ENCODE results near the gene CELF5. TPM values are rescaled to one million over a fixed set of nuclear protein-coding genes. Genes with fewer than 3 reads are reported as not detected.

Gene CELF5
- total and polyA plus RNA-seq, 9 donors, result 0.09 to 1.6 (median 0.69) TPM

- Histone ChIP-seq H3K27ac (ENCODE audit: low read length) (no peak overlapping the region), H3K36me3 (ENCODE audit: control insufficient read depth, insufficient read depth, low read length) (no peaks in the 10 kb centered on the region), H3K9me3 (replicated peaks; ENCODE audit: control insufficient read depth, low read depth, low read length) (no peaks in the 10 kb centered on the region), H3K4me3 (ENCODE audit: low read length) (no peak overlapping the region), H3K27me3 (ENCODE audit: control insufficient read depth, insufficient read depth, low read length) (no peaks in the 10 kb centered on the region), H3K4me1 (ENCODE audit: control insufficient read depth, insufficient read depth, low read length) (no peaks in the 10 kb centered on the region)
- 44% methylated on average over 19 of the region's 23 CpGs for WGBS (ENCODE audit: insufficient coverage)
- DNase-seq, result peak; percentile 71
Measured at GRCh38 chr19:3243819-3244700, 19.6 kb downstream of the CELF5 start.

GRCh38 chr19:3245050-3245449 lies 20.6 kb downstream of the CELF5 start:
- Histone ChIP-seq H3K4me1 (ENCODE audit: control insufficient read depth, insufficient read depth, low read length) (no peaks in the 10 kb centered on the region), H3K27me3 (ENCODE audit: control insufficient read depth, insufficient read depth, low read length) (no peaks in the 10 kb centered on the region), H3K9me3 (replicated peaks; ENCODE audit: control insufficient read depth, low read depth, low read length) (no peaks in the 10 kb centered on the region), H3K27ac (ENCODE audit: low read length) (no peak overlapping the region), H3K36me3 (ENCODE audit: control insufficient read depth, insufficient read depth, low read length) (no peaks in the 10 kb centered on the region), H3K4me3 (ENCODE audit: low read length) (no peak overlapping the region)
- WGBS (ENCODE audit: insufficient coverage), result 91% methylated on average over 4 of the region's 9 CpGs
- no peak for DNase-seq

DNA sequence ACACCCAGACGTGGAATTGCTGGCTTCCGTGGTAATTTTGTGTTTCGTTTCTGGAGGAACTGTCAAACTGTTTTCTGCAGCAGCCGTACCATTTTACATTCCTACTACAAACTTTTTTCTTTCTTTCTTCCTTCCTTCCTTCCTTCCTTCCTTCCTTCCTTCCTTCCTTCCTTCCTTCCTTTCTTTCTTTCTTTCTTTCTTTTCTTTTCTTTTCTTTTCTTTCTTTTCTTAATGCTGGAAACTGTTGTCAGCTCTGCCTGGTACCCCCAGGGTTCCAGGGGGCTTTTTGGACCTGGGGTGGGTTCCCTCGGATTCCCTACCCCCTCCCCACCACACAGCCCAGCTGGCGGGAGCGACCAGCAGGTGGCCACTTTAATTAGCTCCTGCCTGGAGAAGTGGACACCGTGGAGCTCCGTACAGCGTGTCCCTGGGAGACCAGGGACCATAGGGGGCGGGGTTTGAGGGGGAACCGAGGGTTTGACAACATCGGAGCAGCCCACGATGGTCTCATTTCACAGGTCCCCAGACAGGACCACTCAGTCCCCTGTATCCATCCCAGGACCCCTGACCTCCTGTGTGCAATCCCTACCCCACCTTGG lies 24.4 kb downstream of the CELF5 start:
- 51% methylated on average over 9 of the region's 14 CpGs for WGBS (ENCODE audit: insufficient coverage)

GRCh38 chr19:3249408-3249807 lies 24.9 kb downstream of the CELF5 start:
- H3K27me3 ChIP-seq (ENCODE audit: control insufficient read depth, insufficient read depth, low read length), result no peaks in the 10 kb centered on the region
- H3K4me3 ChIP-seq (ENCODE audit: low read length), result no peak overlapping the region
- H3K9me3 ChIP-seq (replicated peaks; ENCODE audit: control insufficient read depth, low read depth, low read length), result no peaks in the 10 kb centered on the region
- H3K36me3 ChIP-seq (ENCODE audit: control insufficient read depth, insufficient read depth, low read length), result no peaks in the 10 kb centered on the region
- no peak for DNase-seq
- 74% methylated on average over 9 of the region's 10 CpGs for WGBS (ENCODE audit: insufficient coverage)
- H3K4me1 ChIP-seq (ENCODE audit: control insufficient read depth, insufficient read depth, low read length), result no peaks in the 10 kb centered on the region
- H3K27ac ChIP-seq (ENCODE audit: low read length), result no peak overlapping the region

More for the DNA sequence above, 24.4 kb downstream of the CELF5 start:
- H3K27ac ChIP-seq (ENCODE audit: low read length), result no peak overlapping the region
- H3K9me3 ChIP-seq (replicated peaks; ENCODE audit: control insufficient read depth, low read depth, low read length), result no peaks in the 10 kb centered on the region
- no peak for DNase-seq
- no peaks in the 10 kb centered on the region for H3K4me1 ChIP-seq (ENCODE audit: control insufficient read depth, insufficient read depth, low read length)
- no peak overlapping the region for H3K4me3 ChIP-seq (ENCODE audit: low read length)
- H3K36me3 ChIP-seq (ENCODE audit: control insufficient read depth, insufficient read depth, low read length), result no peaks in the 10 kb centered on the region
- no peaks in the 10 kb centered on the region for H3K27me3 ChIP-seq (ENCODE audit: control insufficient read depth, insufficient read depth, low read length)

DNA sequence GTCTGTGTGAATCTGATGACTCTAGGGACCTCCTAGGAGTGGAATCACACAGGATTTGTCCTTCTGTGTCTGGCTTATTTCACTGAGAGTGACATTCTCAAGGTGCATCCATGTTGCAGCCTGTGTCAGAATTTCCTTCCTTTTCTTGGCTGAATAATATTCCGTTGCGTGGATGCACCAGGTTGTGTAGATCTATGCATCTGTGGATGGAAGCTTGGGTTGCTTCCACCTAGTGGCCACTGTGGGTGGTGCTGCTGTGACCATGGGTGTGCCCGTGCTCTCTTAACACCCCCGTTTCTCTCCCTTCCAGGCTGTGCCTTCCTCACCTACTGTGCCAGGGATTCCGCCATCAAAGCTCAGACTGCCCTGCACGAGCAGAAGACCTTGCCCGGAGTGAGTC lies 26.2 kb downstream of the CELF5 start:
- Histone ChIP-seq H3K4me1 (ENCODE audit: control insufficient read depth, insufficient read depth, low read length) (no peaks in the 10 kb centered on the region), H3K4me3 (ENCODE audit: low read length) (no peak overlapping the region), H3K9me3 (replicated peaks; ENCODE audit: control insufficient read depth, low read depth, low read length) (no peaks in the 10 kb centered on the region), H3K27me3 (ENCODE audit: control insufficient read depth, insufficient read depth, low read length) (no peaks in the 10 kb centered on the region), H3K27ac (ENCODE audit: low read length) (no peak overlapping the region), H3K36me3 (ENCODE audit: control insufficient read depth, insufficient read depth, low read length) (no peaks in the 10 kb centered on the region)
- WGBS (ENCODE audit: insufficient coverage), result 87% methylated on average over 3 of the region's 7 CpGs
- DNase-seq, result no peak

DNA sequence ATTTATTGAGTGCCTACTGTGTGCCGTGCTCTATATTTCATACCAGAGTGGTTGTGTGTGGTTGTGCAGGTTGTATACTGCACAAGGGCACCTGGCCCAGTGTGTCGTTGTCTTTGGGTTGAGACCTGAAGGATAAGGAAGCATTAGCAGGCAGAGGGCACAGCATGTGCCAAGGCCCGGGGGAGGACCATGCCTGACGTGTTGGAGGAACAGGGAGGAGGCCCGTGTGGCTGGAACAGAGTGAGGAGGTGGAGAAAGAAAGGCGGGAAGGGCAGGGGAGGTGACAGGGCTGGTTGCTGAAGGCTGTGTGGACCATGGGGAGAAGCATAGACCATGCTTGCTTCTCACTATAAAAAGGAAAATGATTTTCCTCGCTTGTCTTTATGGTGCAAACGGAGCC lies 26.8 kb downstream of the CELF5 start:
- Histone ChIP-seq H3K9me3 (replicated peaks; ENCODE audit: control insufficient read depth, low read depth, low read length) (no peaks in the 10 kb centered on the region), H3K4me1 (ENCODE audit: control insufficient read depth, insufficient read depth, low read length) (no peaks in the 10 kb centered on the region), H3K36me3 (ENCODE audit: control insufficient read depth, insufficient read depth, low read length) (no peaks in the 10 kb centered on the region), H3K27ac (ENCODE audit: low read length) (no peak overlapping the region), H3K27me3 (ENCODE audit: control insufficient read depth, insufficient read depth, low read length) (no peaks in the 10 kb centered on the region), H3K4me3 (ENCODE audit: low read length) (no peak overlapping the region)
- DNase-seq, result no peak
- 82% methylated on average over 6 of the region's 8 CpGs for WGBS (ENCODE audit: insufficient coverage)

DNA sequence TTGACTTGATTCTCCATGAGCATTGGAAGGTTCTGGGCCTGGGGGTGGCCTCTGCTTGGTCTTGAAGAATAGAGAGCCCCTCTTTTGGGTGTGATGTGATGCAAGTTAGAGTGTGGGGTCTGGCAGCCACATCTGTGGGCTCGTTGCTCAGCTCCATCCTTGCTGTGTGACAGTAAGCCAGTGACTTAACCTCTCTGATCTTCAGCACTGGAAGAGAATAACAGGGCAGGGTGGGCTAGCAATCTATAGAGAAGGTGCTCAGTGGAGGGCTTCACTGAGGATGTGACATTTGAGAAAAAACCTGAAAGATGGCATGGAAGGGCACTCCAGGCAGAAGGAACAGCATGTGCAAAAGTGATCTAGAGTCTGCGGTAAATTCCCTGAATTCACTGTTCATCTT lies 28.2 kb downstream of the CELF5 start:
- no peaks in the 10 kb centered on the region for H3K4me1 ChIP-seq (ENCODE audit: control insufficient read depth, insufficient read depth, low read length)
- H3K4me3 ChIP-seq (ENCODE audit: low read length), result no peak overlapping the region
- no peaks in the 10 kb centered on the region for H3K27me3 ChIP-seq (ENCODE audit: control insufficient read depth, insufficient read depth, low read length)
- H3K36me3 ChIP-seq (ENCODE audit: control insufficient read depth, insufficient read depth, low read length), result no peaks in the 10 kb centered on the region
- no peaks in the 10 kb centered on the region for H3K9me3 ChIP-seq (replicated peaks; ENCODE audit: control insufficient read depth, low read depth, low read length)
- 80% methylated on average over 1 of the region's 2 CpGs for WGBS (ENCODE audit: insufficient coverage)
- no peak for DNase-seq
- no peak overlapping the region for H3K27ac ChIP-seq (ENCODE audit: low read length)

- Histone ChIP-seq H3K36me3 (ENCODE audit: control insufficient read depth, insufficient read depth, low read length) (no peaks in the 10 kb centered on the region), H3K9me3 (replicated peaks; ENCODE audit: control insufficient read depth, low read depth, low read length) (no peaks in the 10 kb centered on the region), H3K4me3 (ENCODE audit: low read length) (no peak overlapping the region), H3K27me3 (ENCODE audit: control insufficient read depth, insufficient read depth, low read length) (no peaks in the 10 kb centered on the region), H3K4me1 (ENCODE audit: control insufficient read depth, insufficient read depth, low read length) (no peaks in the 10 kb centered on the region), H3K27ac (ENCODE audit: low read length) (no peak overlapping the region)
- no peak for DNase-seq
- 20% methylated on average over 1 of the region's 3 CpGs for WGBS (ENCODE audit: insufficient coverage)
Measured at GRCh38 chr19:3253270-3253669, 28.8 kb downstream of the CELF5 start.

DNA sequence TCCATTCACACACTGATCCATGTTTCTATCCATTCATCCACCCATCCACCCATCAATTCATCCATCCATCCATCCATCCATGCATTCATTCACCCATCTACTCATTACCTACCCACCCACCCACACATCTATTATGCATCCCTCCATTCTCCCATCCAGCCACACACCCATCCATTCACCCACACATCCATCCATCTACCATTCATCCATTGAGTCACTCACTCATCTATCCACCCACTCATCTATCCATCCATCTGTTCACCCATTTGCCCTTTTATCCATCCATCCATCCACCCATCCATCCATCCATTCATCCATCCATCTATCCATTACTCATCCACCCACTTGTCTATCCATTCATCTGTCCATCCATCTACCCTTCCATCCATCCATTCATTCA lies 30.1 kb downstream of the CELF5 start:
- no peaks in the 10 kb centered on the region for H3K4me1 ChIP-seq (ENCODE audit: control insufficient read depth, insufficient read depth, low read length)
- no peaks in the 10 kb centered on the region for H3K36me3 ChIP-seq (ENCODE audit: control insufficient read depth, insufficient read depth, low read length)
- H3K27ac ChIP-seq (ENCODE audit: low read length), result no peak overlapping the region
- H3K9me3 ChIP-seq (replicated peaks; ENCODE audit: control insufficient read depth, low read depth, low read length), result no peaks in the 10 kb centered on the region
- no peak for DNase-seq
- no peak overlapping the region for H3K4me3 ChIP-seq (ENCODE audit: low read length)
- no peaks in the 10 kb centered on the region for H3K27me3 ChIP-seq (ENCODE audit: control insufficient read depth, insufficient read depth, low read length)

DNA sequence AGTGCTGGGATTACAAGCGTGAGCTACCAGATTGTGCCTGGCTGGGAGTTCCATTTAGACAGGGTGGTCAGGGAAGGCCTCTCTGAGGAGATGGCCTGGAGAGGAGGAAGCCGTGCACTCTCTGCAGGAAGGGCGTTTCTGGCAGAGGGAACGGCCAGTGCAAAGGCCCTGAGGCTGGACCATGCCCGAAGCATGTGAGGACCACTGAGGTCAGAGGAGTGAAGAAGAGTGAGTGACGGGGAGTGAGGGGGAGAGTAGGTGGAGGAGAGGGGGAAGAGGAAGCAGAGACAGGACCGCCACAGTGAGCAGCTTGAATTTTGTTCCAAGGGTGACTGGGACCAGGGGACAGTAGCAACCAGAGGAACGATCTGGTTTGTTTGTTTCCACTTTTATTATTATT lies 32.6 kb downstream of the CELF5 start:
- Histone ChIP-seq H3K27ac (ENCODE audit: low read length) (no peak overlapping the region), H3K4me3 (ENCODE audit: low read length) (no peak overlapping the region), H3K9me3 (replicated peaks; ENCODE audit: control insufficient read depth, low read depth, low read length) (no peaks in the 10 kb centered on the region), H3K4me1 (ENCODE audit: control insufficient read depth, insufficient read depth, low read length) (no peaks in the 10 kb centered on the region), H3K36me3 (ENCODE audit: control insufficient read depth, insufficient read depth, low read length) (no peaks in the 10 kb centered on the region), H3K27me3 (ENCODE audit: control insufficient read depth, insufficient read depth, low read length) (no peaks in the 10 kb centered on the region)
- WGBS (ENCODE audit: insufficient coverage), result 83% methylated on average over 6 of the region's 8 CpGs
- DNase-seq, result no peak

All from muscle of leg (tissue), 11 donors.